CD4-positive, CD25-positive, alpha-beta regulatory T cell (primary cell): ENCODE data around the gene SERAC1. TPM values are rescaled to one million over a fixed set of nuclear protein-coding genes. Genes with fewer than 3 reads are reported as not detected.
A peak's percentile ranks its signal among the peaks of the same experiment; 100 is the strongest.

Experiments used
- ATAC-seq, 2 donors: fragments of 150-1000 bp; cut with Tn5 transposase; one replicate each; pipeline ENCODE4 v1.10.0; 2021; ENCODE audit warnings: low read depth in 2 of 2, moderate number of reproducible peaks in 2 of 2, moderate library complexity in 1 of 2
- DNase-seq, 3 donors: peaks; one replicate each; pipeline versions ENCODE4 v3.0.0 to v3.0.0-alpha.2; 2012 to 2022; ENCODE audit warnings: mixed read lengths in 1 of 3
- H3K27ac ChIP-seq: one replicate; pipeline ENCODE4 v1.7.0; 2013; ENCODE audit warnings: mild to moderate bottlenecking, low read length; ENCODE audit not compliant: insufficient read depth, poor library complexity, severe bottlenecking
- H3K27me3 ChIP-seq: one replicate; pipeline ENCODE4 v1.7.0; 2013; ENCODE audit warnings: low read length; ENCODE audit not compliant: control insufficient read depth, insufficient read depth
- H3K36me3 ChIP-seq: one replicate; pipeline ENCODE4 v1.7.0; 2013; ENCODE audit warnings: mild to moderate bottlenecking, low read length, moderate library complexity; ENCODE audit not compliant: control insufficient read depth, insufficient read depth
- H3K4me1 ChIP-seq: 2 replicates; pipeline ENCODE4 v1.7.0; 2013; ENCODE audit warnings: mild to moderate bottlenecking, low read length; ENCODE audit not compliant: insufficient read depth, control insufficient read depth, poor library complexity, severe bottlenecking
- H3K4me3 ChIP-seq: one replicate; pipeline ENCODE4 v1.7.0; 2013; ENCODE audit warnings: low read depth, mild to moderate bottlenecking, low read length, moderate library complexity
- H3K9me3 ChIP-seq, 2 experiments: 1 replicate in 1 of 2; 2 replicates in 1 of 2; pipeline ENCODE4 v1.7.0; 2013; ENCODE audit warnings: low read length in 2 of 2, mild to moderate bottlenecking in 1 of 2, moderate library complexity in 1 of 2; ENCODE audit not compliant: control insufficient read depth in 2 of 2
- H3K27ac Mint-ChIP-seq, 3 donors: one replicate each; pipeline ENCODE4 v1.8.0; 2020 to 2022; ENCODE audit warnings: mild to moderate bottlenecking in 3 of 3, mixed read lengths in 3 of 3, moderate library complexity in 2 of 3
- H3K27me3 Mint-ChIP-seq: one replicate; pipeline ENCODE4 v1.8.0; 2022; ENCODE audit warnings: mild to moderate bottlenecking, mixed read lengths
- H3K36me3 Mint-ChIP-seq: one replicate; pipeline ENCODE4 v1.8.0; 2020; ENCODE audit warnings: mixed read lengths
- H3K4me1 Mint-ChIP-seq, 4 donors: one replicate each; pipeline ENCODE4 v1.8.0; 2020 to 2022; ENCODE audit warnings: mixed read lengths in 4 of 4, mild to moderate bottlenecking in 1 of 4
- H3K4me3 Mint-ChIP-seq, 4 donors: one replicate each; pipeline ENCODE4 v1.8.0; 2020 to 2022; ENCODE audit warnings: mild to moderate bottlenecking in 4 of 4, mixed read lengths in 4 of 4, moderate library complexity in 3 of 4
- H3K9me3 Mint-ChIP-seq, 7 donors: one replicate each; pipeline ENCODE4 v1.8.0; 2020 to 2022; ENCODE audit warnings: mixed read lengths in 7 of 7, mild to moderate bottlenecking in 3 of 7, moderate library complexity in 2 of 7
- polyA plus RNA-seq, 4 donors: library from polyadenylated mRNA; unstranded; fragments of 300-500 nt; fragmentation: Illumina TruSeq; gene quantifications; one replicate each; pipeline ENCODE4 v1.2.3, GENCODE V29; 2021
- total RNA-seq: library from RNA; stranded (reverse); gene quantifications from one replicate; pipeline ENCODE4 v1.2.3, GENCODE V29; 2022

SERAC1 gene
- total and polyA plus RNA-seq, 5 donors from 2014 or later: 1.3 to 4.8 (median 2.7) TPM

GRCh38 chr6:158068156-158068892 lies 99.7 kb downstream of the SERAC1 start:
- H3K4me3 ChIP-seq: no peak overlapping the region
- peaks cover 26% of the 10 kb centered on the region for H3K36me3 ChIP-seq
- H3K27me3 ChIP-seq: no peaks in the 10 kb centered on the region
- no peak overlapping the region for H3K4me3 Mint-ChIP-seq
- no peaks in the 10 kb centered on the region for H3K9me3 ChIP-seq
- H3K36me3 Mint-ChIP-seq: peaks cover 29% of the 10 kb centered on the region
- H3K27ac Mint-ChIP-seq: peak overlapping the region in 2 of 3 donors; percentile 42 to 52
- no peaks in the 10 kb centered on the region for H3K9me3 Mint-ChIP-seq
- DNase-seq: no peak
- ATAC-seq: no peak
- no peaks in the 10 kb centered on the region for H3K27me3 Mint-ChIP-seq
- H3K4me1 Mint-ChIP-seq: peaks cover 0 to 8% (median 6%) of the 10 kb centered on the region in 4 donors
- no peak overlapping the region for H3K27ac ChIP-seq
- peaks cover 4% of the 10 kb centered on the region for H3K4me1 ChIP-seq

GRCh38 chr6:158067436-158068015 lies 100.5 kb downstream of the SERAC1 start:
- peaks cover 34% of the 10 kb centered on the region for H3K36me3 Mint-ChIP-seq

GRCh38 chr6:158066136-158066781 lies 101.8 kb downstream of the SERAC1 start:
- Histone ChIP-seq H3K27ac (no peak overlapping the region), H3K4me3 (no peak overlapping the region), H3K27me3 (no peaks in the 10 kb centered on the region), H3K4me1 (no peaks in the 10 kb centered on the region), H3K9me3 (no peaks in the 10 kb centered on the region), H3K36me3 (peaks cover 28% of the 10 kb centered on the region)
- Mint-ChIP-seq H3K27me3 (no peaks in the 10 kb centered on the region), H3K27ac (peak overlapping the region in 1 of 3 donors; percentile 56), H3K9me3 (no peaks in the 10 kb centered on the region), H3K4me3 (no peak overlapping the region), H3K4me1 (no peaks in the 10 kb centered on the region), H3K36me3 (peaks cover 38% of the 10 kb centered on the region)
- ATAC-seq: no peak
- no peak for DNase-seq

More at GRCh38 chr6:158067436-158068015, 100.5 kb downstream of the SERAC1 start:
- H3K4me3 Mint-ChIP-seq: peak overlapping the region in 1 of 4 donors; percentile 7
- DNase-seq (no peak), ATAC-seq (no peak)
- peak overlapping the region in 1 of 3 donors; percentile 48 for H3K27ac Mint-ChIP-seq
- H3K27me3 ChIP-seq: no peaks in the 10 kb centered on the region
- H3K4me1 ChIP-seq: peaks cover 4% of the 10 kb centered on the region
- H3K4me1 Mint-ChIP-seq: peaks cover 0 to 8% (median 5%) of the 10 kb centered on the region in 4 donors
- no peak overlapping the region for H3K27ac ChIP-seq
- no peaks in the 10 kb centered on the region for H3K9me3 Mint-ChIP-seq
- H3K27me3 Mint-ChIP-seq: no peaks in the 10 kb centered on the region
- H3K9me3 ChIP-seq: no peaks in the 10 kb centered on the region
- no peak overlapping the region for H3K4me3 ChIP-seq
- peaks cover 28% of the 10 kb centered on the region for H3K36me3 ChIP-seq

GRCh38 chr6:158064725-158065251 lies 103.3 kb downstream of the SERAC1 start:
- no peak overlapping the region for H3K27ac Mint-ChIP-seq
- H3K36me3 Mint-ChIP-seq: peaks cover 37% of the 10 kb centered on the region
- no peaks in the 10 kb centered on the region for H3K9me3 ChIP-seq

GRCh38 chr6:158063736-158064135 lies 104.3 kb downstream of the SERAC1 start:
- DNase-seq (no peak), ATAC-seq (no peak)
- H3K27me3 Mint-ChIP-seq: no peaks in the 10 kb centered on the region
- H3K27ac Mint-ChIP-seq: no peak overlapping the region
- H3K4me1 Mint-ChIP-seq: peaks cover 0 to 11% (median 1%) of the 10 kb centered on the region in 4 donors
- H3K4me3 Mint-ChIP-seq: no peak overlapping the region
- peaks cover 31% of the 10 kb centered on the region for H3K36me3 Mint-ChIP-seq
- H3K9me3 Mint-ChIP-seq: no peaks in the 10 kb centered on the region
- Histone ChIP-seq H3K27me3 (no peaks in the 10 kb centered on the region), H3K4me1 (peaks cover 11% of the 10 kb centered on the region), H3K9me3 (no peaks in the 10 kb centered on the region), H3K27ac (no peak overlapping the region), H3K36me3 (peaks cover 20% of the 10 kb centered on the region), H3K4me3 (no peak overlapping the region)

More at GRCh38 chr6:158064725-158065251, 103.3 kb downstream of the SERAC1 start:
- no peaks in the 10 kb centered on the region for H3K9me3 Mint-ChIP-seq
- Histone ChIP-seq H3K36me3 (peaks cover 26% of the 10 kb centered on the region), H3K27me3 (no peaks in the 10 kb centered on the region), H3K4me3 (no peak overlapping the region), H3K4me1 (peaks cover 8% of the 10 kb centered on the region), H3K27ac (no peak overlapping the region)
- H3K4me1 Mint-ChIP-seq: peaks cover 0 to 7% (median 0%) of the 10 kb centered on the region in 4 donors
- H3K4me3 Mint-ChIP-seq: no peak overlapping the region
- DNase-seq: no peak
- ATAC-seq: no peak
- H3K27me3 Mint-ChIP-seq: no peaks in the 10 kb centered on the region

- ATAC-seq (no peak), DNase-seq (no peak)
- H3K36me3 Mint-ChIP-seq: peaks cover 35% of the 10 kb centered on the region
- H3K27me3 Mint-ChIP-seq: no peaks in the 10 kb centered on the region
- Histone ChIP-seq H3K27ac (no peak overlapping the region), H3K36me3 (peaks cover 19% of the 10 kb centered on the region), H3K9me3 (no peaks in the 10 kb centered on the region), H3K27me3 (no peaks in the 10 kb centered on the region), H3K4me1 (peaks cover 15% of the 10 kb centered on the region), H3K4me3 (no peak overlapping the region)
- peaks cover 7 to 27% (median 14%) of the 10 kb centered on the region in 4 donors for H3K4me1 Mint-ChIP-seq
- peak overlapping the region in 1 of 3 donors; percentile 64 for H3K27ac Mint-ChIP-seq
- no peaks in the 10 kb centered on the region for H3K9me3 Mint-ChIP-seq
- no peak overlapping the region for H3K4me3 Mint-ChIP-seq
Observed at GRCh38 chr6:158061709-158062461, 106.2 kb downstream of the SERAC1 start.

- no peak overlapping the region for H3K27ac Mint-ChIP-seq
- ATAC-seq (no peak), DNase-seq (no peak)
- peaks cover 15% of the 10 kb centered on the region for H3K4me1 ChIP-seq
- no peaks in the 10 kb centered on the region for H3K9me3 Mint-ChIP-seq
- no peaks in the 10 kb centered on the region for H3K27me3 Mint-ChIP-seq
- no peak overlapping the region for H3K27ac ChIP-seq
- H3K4me3 Mint-ChIP-seq: no peak overlapping the region
- H3K36me3 ChIP-seq: peaks cover 14% of the 10 kb centered on the region
- H3K4me3 ChIP-seq: no peak overlapping the region
- no peaks in the 10 kb centered on the region for H3K27me3 ChIP-seq
- peaks cover 7 to 29% (median 14%) of the 10 kb centered on the region in 4 donors for H3K4me1 Mint-ChIP-seq
- no peaks in the 10 kb centered on the region for H3K9me3 ChIP-seq
- peaks cover 30% of the 10 kb centered on the region for H3K36me3 Mint-ChIP-seq
Observed at GRCh38 chr6:158061361-158061708, 106.7 kb downstream of the SERAC1 start.
